Activated CD8-positive, alpha-beta memory T cell treated with anti-CD3 and anti-CD28 coated beads for 1 hour (primary cell): Measurements from ENCODE around the gene ZNF358.

Source experiments
- DNase-seq, 2 donors: peaks; one replicate each; pipeline ENCODE4 v3.0.0-alpha.2; 2020; ENCODE audit warnings: low read depth in 1 of 2; ENCODE audit errors: extremely low read depth in 1 of 2

ZNF358 gene

GRCh38 chr19:7515645-7516151 is at the start of gene ZNF358:
TSS of gene ZNF358 (plus strand) at chr19:7516103. CDS start at chr19:7519243, 3,140 bp downstream.
- DNase-seq, result no peak

GRCh38 chr19:7467009-7467989 is 48.6 kb upstream of the ZNF358 start:
- DNase-seq, result no peak

DNA sequence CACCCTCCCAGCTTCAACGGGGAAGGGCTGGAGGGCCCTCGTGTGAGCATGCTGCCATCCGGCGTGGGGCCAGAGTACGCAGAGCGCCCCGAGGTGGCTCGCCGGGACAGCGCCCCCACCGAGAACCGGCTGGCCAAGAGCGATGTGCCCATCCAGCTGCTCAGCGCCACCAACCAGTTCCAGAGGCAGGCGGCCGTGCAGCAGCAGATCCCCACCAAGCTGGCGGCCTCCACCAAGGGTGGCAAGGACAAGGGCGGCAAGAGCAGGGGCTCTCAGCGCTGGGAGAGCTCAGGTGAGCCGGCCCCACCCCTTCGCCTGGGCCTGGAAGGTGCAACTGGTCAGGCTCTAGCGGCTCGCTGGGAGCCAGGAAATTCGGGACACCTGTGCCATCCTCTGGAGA is 47.1 kb upstream of the ZNF358 start:
- DNase-seq, result no peak

- DNase-seq, result no peak
Observed at GRCh38 chr19:7469669-7470285, 46.1 kb upstream of the ZNF358 start.

- no peak for DNase-seq
Observed at GRCh38 chr19:7470540-7471305, 45.2 kb upstream of the ZNF358 start.

GRCh38 chr19:7471696-7472615 is 43.9 kb upstream of the ZNF358 start:
- no peak for DNase-seq

DNA sequence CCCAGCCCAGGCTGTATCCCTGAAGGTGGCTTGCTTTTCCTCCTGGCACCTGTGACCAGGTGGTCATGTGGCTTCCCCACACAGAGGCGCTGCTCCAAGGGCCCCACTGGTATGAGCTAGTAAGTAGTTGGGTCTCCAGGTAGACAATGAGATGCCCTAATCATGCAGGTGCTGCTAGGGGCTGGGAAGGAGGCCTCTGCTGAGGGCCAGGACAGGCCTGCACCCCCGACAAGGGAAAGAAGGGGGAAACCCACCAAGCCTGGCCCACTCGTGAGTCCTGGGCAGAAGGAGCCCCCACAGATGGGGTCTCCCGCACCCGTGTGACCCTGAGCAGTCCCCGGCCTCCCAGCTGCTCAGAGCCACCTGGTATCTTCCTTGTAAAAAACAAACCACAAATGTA is 40.2 kb upstream of the ZNF358 start:
- no peak for DNase-seq

- no peak for DNase-seq
Observed at GRCh38 chr19:7476241-7476640, 39.7 kb upstream of the ZNF358 start.

DNA sequence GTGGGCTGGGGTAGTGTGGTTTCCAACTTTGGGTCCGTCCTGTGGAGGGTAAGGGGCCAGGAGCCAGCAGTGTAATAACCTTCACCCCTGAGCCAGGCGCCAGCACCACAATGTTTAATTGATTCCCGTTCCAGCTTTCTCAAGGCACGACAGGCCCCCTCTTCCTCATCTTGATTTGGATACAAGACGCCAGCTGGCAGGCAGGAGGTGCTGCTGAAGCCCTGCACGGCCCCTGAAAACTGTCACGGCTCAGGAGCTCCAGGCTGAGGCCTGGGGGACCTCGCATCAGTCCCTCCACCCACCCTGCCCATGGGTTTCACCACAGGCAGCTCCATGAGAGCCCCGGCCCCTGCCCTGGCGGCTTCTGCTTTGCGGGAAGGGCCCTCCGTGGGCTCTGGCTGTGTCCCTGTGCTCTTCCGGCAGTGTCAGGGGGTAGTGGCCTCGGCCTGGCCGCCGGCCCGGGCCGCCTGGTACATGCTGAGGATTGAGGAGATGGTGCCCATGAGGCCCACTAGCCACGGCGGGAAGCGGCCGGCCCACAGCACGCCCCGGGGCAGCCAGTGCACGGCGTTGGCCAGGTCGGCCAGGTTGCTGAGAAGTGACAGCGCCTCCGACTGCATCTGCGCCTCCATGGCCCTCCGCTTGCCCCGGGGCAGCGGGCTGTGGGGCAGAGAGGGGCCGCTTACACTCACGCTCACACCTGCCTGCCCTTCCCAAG is 39.0 kb upstream of the ZNF358 start:
- no peak for DNase-seq

GRCh38 chr19:7477758-7478157 is 38.1 kb upstream of the ZNF358 start:
- no peak for DNase-seq

DNA sequence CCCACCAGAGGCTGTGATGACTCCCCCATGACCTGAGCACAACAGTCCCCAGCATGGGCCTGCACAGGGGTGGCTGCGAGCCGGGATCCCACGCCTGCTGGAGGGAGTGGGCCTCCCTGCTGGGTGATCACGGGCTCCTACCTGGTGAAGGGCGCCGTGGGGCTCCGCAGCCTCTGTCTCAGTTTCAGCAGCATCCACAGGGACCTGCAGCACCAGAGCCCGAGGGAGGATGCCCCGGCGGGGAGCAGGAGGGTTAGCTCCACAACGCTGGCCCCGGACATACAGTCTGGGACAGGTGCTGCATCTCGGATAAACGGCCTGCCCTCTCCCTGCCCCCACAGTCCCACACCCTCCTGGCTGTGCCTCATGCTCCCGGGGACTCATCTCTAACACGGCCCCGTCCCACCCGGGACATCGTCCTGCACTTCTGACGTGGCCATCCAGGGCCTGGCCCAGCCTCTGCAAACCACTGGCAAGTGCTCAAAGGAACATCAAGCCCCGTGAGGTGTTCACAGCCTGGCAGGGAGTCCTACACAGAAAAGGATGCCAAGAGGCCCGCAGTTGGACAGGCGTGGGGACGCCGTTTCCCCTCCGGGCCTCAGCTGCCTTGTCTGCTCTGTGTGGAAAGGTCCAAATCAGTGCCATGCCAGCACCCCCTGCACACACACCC is 37.6 kb upstream of the ZNF358 start:
- no peak for DNase-seq

DNA sequence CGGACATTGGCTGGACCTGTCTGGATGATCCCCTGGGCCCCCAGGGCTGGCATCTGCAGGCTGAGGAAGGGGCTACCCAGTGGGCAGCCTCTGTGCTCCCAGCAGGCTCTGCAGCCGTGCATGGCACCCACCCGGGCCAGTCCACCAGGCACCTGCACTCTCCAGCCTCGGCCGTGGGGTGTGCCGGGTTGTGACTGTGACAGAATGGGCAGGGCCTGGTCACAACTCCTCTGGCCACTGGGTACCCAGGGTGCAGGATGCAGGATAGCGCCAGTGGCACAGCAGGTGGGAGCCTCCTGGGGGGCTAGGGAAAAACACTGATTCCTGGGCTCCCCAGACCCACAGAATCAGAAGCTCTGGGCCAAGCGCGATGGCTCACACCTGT is 37.1 kb upstream of the ZNF358 start:
- no peak for DNase-seq

- DNase-seq, result no peak
Observed at GRCh38 chr19:7480222-7480969, 35.5 kb upstream of the ZNF358 start.

- DNase-seq, result no peak
Observed at GRCh38 chr19:7480970-7481255, 35.0 kb upstream of the ZNF358 start.

DNA sequence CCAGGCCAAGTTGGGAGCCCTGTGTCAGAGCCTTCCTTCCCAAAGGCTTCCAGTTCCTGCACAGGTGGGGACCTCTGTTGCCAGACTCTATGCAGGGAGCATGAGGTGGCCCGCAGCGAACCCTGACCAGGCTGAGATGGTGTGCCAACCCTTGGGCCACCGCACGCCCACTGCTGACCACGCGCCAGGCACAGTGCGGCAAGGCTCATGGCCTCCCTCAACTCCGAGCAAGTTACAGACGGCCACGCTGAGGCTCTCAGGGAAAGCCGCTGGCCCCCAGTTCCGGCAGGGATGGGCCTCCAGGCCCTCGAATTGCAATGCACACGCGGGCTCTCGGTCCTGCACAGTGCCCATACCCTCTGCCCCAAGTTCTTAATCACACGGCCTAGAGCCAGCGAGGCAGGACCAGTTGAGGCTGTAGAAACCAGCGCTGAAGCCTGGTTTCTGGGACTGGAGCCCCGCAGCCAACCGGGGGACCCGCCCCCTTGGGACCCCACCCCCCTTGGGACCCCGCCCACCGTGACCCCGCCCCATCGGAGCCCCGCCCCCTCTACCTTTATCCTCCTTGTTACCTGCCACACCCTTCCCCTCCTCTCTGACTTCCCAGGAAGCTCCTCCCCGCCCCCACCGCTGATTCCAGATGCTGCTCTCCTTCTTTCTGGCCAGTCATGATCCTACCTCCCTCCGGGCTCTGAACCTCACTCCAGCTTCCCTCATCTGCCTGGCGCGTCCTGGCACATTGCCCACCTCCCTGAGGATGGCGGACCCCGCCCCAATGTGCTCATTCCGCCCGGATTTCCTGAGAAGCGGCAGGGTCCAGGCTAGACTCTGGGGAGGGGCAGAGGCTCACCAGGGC is 33.1 kb upstream of the ZNF358 start:
- DNase-seq, result no peak

DNA sequence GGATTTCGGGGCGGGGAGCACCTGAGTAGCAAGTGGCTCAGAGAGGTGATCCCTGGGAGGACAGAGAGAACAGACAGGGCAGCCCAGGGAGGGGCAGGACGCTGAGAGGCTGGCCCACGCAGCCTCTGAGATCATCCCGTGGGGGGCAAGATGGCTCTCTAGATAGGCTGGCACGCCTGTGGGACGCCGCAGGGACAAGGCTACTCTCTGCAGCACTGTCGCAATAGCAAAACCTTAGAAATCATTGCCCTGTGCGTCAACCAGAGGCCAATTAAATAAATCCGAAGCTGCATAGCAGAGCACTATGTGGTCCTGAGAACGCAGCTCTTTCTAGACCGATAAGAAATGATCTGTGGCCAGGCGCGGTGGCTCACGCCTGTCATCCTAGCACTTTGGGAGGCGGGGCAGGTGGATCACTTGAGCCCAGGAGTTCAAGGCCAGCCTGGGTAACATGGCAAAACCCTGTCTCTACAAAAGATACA is 32.1 kb upstream of the ZNF358 start:
- DNase-seq, result no peak

GRCh38 chr19:7486923-7487322 is 29.0 kb upstream of the ZNF358 start:
- no peak for DNase-seq
